IMR-90 (cell line): ENCODE measurements around the gene TK2. TPM values are rescaled to one million over a fixed set of nuclear protein-coding genes. Genes with fewer than 3 reads are reported as not detected.

Experiments used
- ATAC-seq: fragments of 200-7000 bp; cut with Tn5 transposase; 2 replicates; pipeline ENCODE4 v1.9.1; 2020; ENCODE audit warnings: low read depth, mild to moderate bottlenecking, moderate library complexity
- BruUV-seq: library from RNA; stranded (reverse); fragments of 400-500 nt; replicated peaks from 2 replicates; lab custom pipeline; 2021; lab: Mats Ljungman, UMichigan
- CTCF ChIA-PET: fragments of 300-600 bp; formaldehyde crosslinking; extraction: SDS; loops from one replicate; lab custom pipeline; 2021; ENCODE audit warnings: antibody characterized with exemption; lab: Yijun Ruan, JAX
- POLR2A ChIA-PET: fragments of 300-600 bp; sonication (Branson Sonifier 250); formaldehyde crosslinking; loops from one replicate; lab custom pipeline; 2022; ENCODE audit warnings: antibody characterized with exemption; ENCODE audit not compliant: unreplicated experiment; lab: Charles Lee
- DNase-seq: peaks from one replicate; pipeline ENCODE4 v3.0.0; 2013
- H2AFZ ChIP-seq: replicated peaks from 2 replicates; pipeline ENCODE3; 2013; ENCODE audit warnings: low read length, mild to moderate bottlenecking; ENCODE audit not compliant: poor library complexity
- H2AK5ac ChIP-seq: 2 replicates; pipeline ENCODE4 v1.6.1; 2013; ENCODE audit warnings: low read depth, low read length, inconsistent platforms
- H2AK9ac ChIP-seq: replicated peaks from 2 replicates; pipeline ENCODE3; 2013; ENCODE audit warnings: mild to moderate bottlenecking, low read depth, low read length, moderate library complexity; ENCODE audit not compliant: poor library complexity
- H2BK120ac ChIP-seq: 2 replicates; pipeline ENCODE4 v1.6.1; 2013; ENCODE audit warnings: low read depth, low read length, inconsistent platforms
- H2BK15ac ChIP-seq: 3 replicates; pipeline ENCODE4 v1.6.1; 2013; ENCODE audit warnings: low read depth, low read length, inconsistent platforms
- H2BK20ac ChIP-seq: 2 replicates; pipeline ENCODE4 v1.6.1; 2013; ENCODE audit warnings: low read depth, mild to moderate bottlenecking, inconsistent platforms, low read length, moderate library complexity
- H2BK5ac ChIP-seq: 2 replicates; pipeline ENCODE4 v1.6.1; 2013; ENCODE audit warnings: mild to moderate bottlenecking, low read depth, low read length, inconsistent platforms; ENCODE audit not compliant: poor library complexity, severe bottlenecking
- H3K14ac ChIP-seq: replicated peaks from 2 replicates; pipeline ENCODE4 v1.6.1; 2013; ENCODE audit warnings: low read depth, low read length, inconsistent platforms
- H3K18ac ChIP-seq: 2 replicates; pipeline ENCODE4 v1.6.1; 2013; ENCODE audit warnings: low read depth, low read length, control low read depth
- H3K23ac ChIP-seq: 2 replicates; pipeline ENCODE4 v1.6.1; 2013; ENCODE audit warnings: low read depth, low read length, inconsistent platforms
- H3K27ac ChIP-seq: 2 replicates; pipeline ENCODE4 v1.5.1; 2013; ENCODE audit warnings: mild to moderate bottlenecking, control low read depth, low read length; ENCODE audit not compliant: insufficient read depth
- H3K27me3 ChIP-seq: 2 replicates; pipeline ENCODE4 v1.6.1; 2013; ENCODE audit warnings: low read length; ENCODE audit not compliant: control insufficient read depth, insufficient read depth
- H3K36me3 ChIP-seq: 2 replicates; pipeline ENCODE4 v1.6.1; 2013; ENCODE audit warnings: low read length, mixed read lengths; ENCODE audit not compliant: control insufficient read depth, insufficient read depth
- H3K4ac ChIP-seq: 2 replicates; pipeline ENCODE4 v1.6.1; 2013; ENCODE audit warnings: low read depth, low read length, inconsistent platforms
- H3K4me1 ChIP-seq: 2 replicates; pipeline ENCODE4 v1.6.1; 2013; ENCODE audit warnings: low read length, mixed read lengths; ENCODE audit not compliant: control insufficient read depth, insufficient read depth
- H3K4me2 ChIP-seq: 2 replicates; pipeline ENCODE4 v1.6.1; 2013; ENCODE audit warnings: low read depth, mild to moderate bottlenecking, control low read depth, low read length, moderate library complexity
- H3K4me3 ChIP-seq: 2 replicates; pipeline ENCODE4 v1.5.1; 2013; ENCODE audit warnings: low read depth, mild to moderate bottlenecking, control low read depth, low read length, moderate library complexity; ENCODE audit not compliant: insufficient read depth
- H3K56ac ChIP-seq: 2 replicates; pipeline ENCODE4 v1.6.1; 2013; ENCODE audit warnings: low read length, inconsistent platforms; ENCODE audit not compliant: insufficient read depth; ENCODE audit errors: extremely low read depth
- H3K79me1 ChIP-seq, 2 experiments: 2 replicates each; pipeline ENCODE4 v1.6.1; 2013; ENCODE audit warnings: low read length in 2 of 2, inconsistent platforms in 1 of 2, low read depth in 1 of 2
- H3K9ac ChIP-seq: 2 replicates; pipeline ENCODE4 v1.6.1; 2013; ENCODE audit warnings: low read depth, low read length, control low read depth
- H3K9me1 ChIP-seq: 2 replicates; pipeline ENCODE4 v1.6.1; 2013; ENCODE audit warnings: low read length, inconsistent platforms; ENCODE audit not compliant: insufficient read depth
- H3K9me3 ChIP-seq: 2 replicates; pipeline ENCODE4 v1.6.1; 2013; ENCODE audit warnings: low read length; ENCODE audit not compliant: control insufficient read depth, insufficient read depth
- H4K20me1 ChIP-seq: 2 replicates; pipeline ENCODE4 v1.6.1; 2013; ENCODE audit warnings: low read length, inconsistent platforms; ENCODE audit not compliant: insufficient read depth
- H4K5ac ChIP-seq: 2 replicates; pipeline ENCODE4 v1.6.1; 2013; ENCODE audit warnings: mild to moderate bottlenecking, low read depth, low read length, control low read depth
- H4K8ac ChIP-seq, 2 experiments: 2 replicates each; pipeline ENCODE4 v1.6.1; 2013; ENCODE audit warnings: low read depth in 2 of 2, low read length in 2 of 2, control low read depth in 1 of 2, inconsistent platforms in 1 of 2
- H4K91ac ChIP-seq: 2 replicates; pipeline ENCODE4 v1.6.1; 2013; ENCODE audit warnings: low read depth, low read length, inconsistent platforms; ENCODE audit not compliant: insufficient read depth
- BHLHE40 ChIP-seq: fragments of 150-350 bp; IDR thresholded peaks from 2 replicates; pipeline ENCODE4 v1.6.1; 2016; ENCODE audit warnings: mild to moderate bottlenecking, low read depth, low read length
- MAFK ChIP-seq: IDR thresholded peaks from 2 replicates; pipeline ENCODE4 v1.6.1; 2012; ENCODE audit warnings: low read depth, low read length, improper control_type of control experiment
- NFE2L2 ChIP-seq: fragments of 150-350 bp; IDR thresholded peaks from 2 replicates; pipeline ENCODE4 v1.6.1; 2016; ENCODE audit warnings: low read depth, mild to moderate bottlenecking, low read length
- RCOR1 ChIP-seq: IDR thresholded peaks from 2 replicates; pipeline ENCODE4 v1.6.1; 2012; ENCODE audit warnings: mild to moderate bottlenecking, low read length, improper control_type of control experiment; ENCODE audit not compliant: insufficient replicate concordance
- RFX5 ChIP-seq: IDR thresholded peaks from 2 replicates; pipeline ENCODE4 v1.8.0; 2012; ENCODE audit warnings: low read depth, mild to moderate bottlenecking, low read length, moderate library complexity
- SMC3 ChIP-seq: fragments of 150-350 bp; IDR thresholded peaks from 2 replicates; pipeline ENCODE4 v1.6.1; 2016; ENCODE audit warnings: low read depth, mild to moderate bottlenecking, antibody characterized with exemption, low read length, moderate library complexity
- USF2 ChIP-seq: fragments of 150-350 bp; IDR thresholded peaks from 2 replicates; pipeline ENCODE4 v1.6.1; 2017; ENCODE audit warnings: mild to moderate bottlenecking, antibody characterized with exemption, low read length, low read depth
- WGBS, 2 experiments: methylation state at CpG; one replicate each; pipeline versions ENCODE4 v1.1.5 to v1.1.7; 2013; ENCODE audit warnings: missing lambda C conversion rate in 2 of 2; ENCODE audit not compliant: insufficient read length in 1 of 2; ENCODE audit errors: extremely low coverage in 2 of 2; 5-methylcytosine and 5-hydroxymethylcytosine counted together
- dilution Hi-C: fragments of 300-500 bp; cut with HindIII; formaldehyde crosslinking; loops from one replicate; pipeline ENCODE4 v1.14.3; 2018; ENCODE audit warnings: low sequenced_read_pairs; ENCODE audit not compliant: unreplicated experiment
- in situ Hi-C: fragments of 300-500 bp; cut with MboI; formaldehyde crosslinking; loops from 3 replicates; pipeline ENCODE4 v1.14.3; 2019; ENCODE audit warnings: low sequenced_read_pairs, inconsistent platforms, mixed read lengths
- intact Hi-C: fragments of 100-400 bp; cut with micrococcal nuclease; formaldehyde crosslinking; loops from 2 replicates; pipeline ENCODE4 v1.10.0; 2022
- polyA plus RNA-seq, 3 experiments: library from polyadenylated mRNA; depleted of rRNA; stranded (reverse); fragments of >200 nt; gene quantifications; 2 replicates each; pipeline ENCODE4 v1.2.3, GENCODE V29; 2012; ENCODE audit warnings: low replicate concordance in 1 of 3
- total RNA-seq: library from RNA; depleted of rRNA; stranded (reverse); fragments of >200 nt; gene quantifications from 2 replicates; pipeline ENCODE4 v1.2.3, GENCODE V29; 2012
- TF ChIP-seq, protein P1 (sequence below): fragments of 150-350 bp; IDR thresholded peaks from 2 replicates; pipeline ENCODE4 v1.6.1; 2016; ENCODE audit warnings: low read depth, mild to moderate bottlenecking, low read length, moderate library complexity, borderline replicate concordance

Gene TK2
- total and polyA plus RNA-seq, 2 of the 4 experiments (the other 2 are of a cell fraction): 14.7 to 16.5 TPM

GRCh38 chr16:66508248-66508913, 41.5 kb downstream of the TK2 start:
- Histone ChIP-seq H4K8ac (no peak overlapping the region), H3K9me3 (no peaks in the 10 kb centered on the region), H2BK20ac (no peak overlapping the region), H3K9ac (no peak overlapping the region), H4K20me1 (peaks cover 2% of the 10 kb centered on the region; the same call in 1 of the 2 replicates), H3K56ac (no peak overlapping the region), H2BK15ac (no peak overlapping the region), H3K14ac (no peak overlapping the region), H2AK5ac (no peak overlapping the region), H3K9me1 (peaks cover 22% of the 10 kb centered on the region), H3K27me3 (no peaks in the 10 kb centered on the region), H3K4me1 (peaks cover 19% of the 10 kb centered on the region), H3K4me3 (no peak overlapping the region), H4K5ac (no peak overlapping the region), H2AK9ac (no peak overlapping the region), H3K4me2 (no peak overlapping the region), H2BK120ac (no peak overlapping the region), H2AFZ (peak overlapping the region; percentile 13), H3K79me1 (peaks cover 0 to 10% of the 10 kb centered on the region in 2 experiments; a peak in 1 of 4 replicates), H3K27ac (no peak overlapping the region), H3K4ac (no peak overlapping the region), H3K18ac (no peak overlapping the region), H3K23ac (no peak overlapping the region), H4K91ac (no peak overlapping the region), H2BK5ac (no peak overlapping the region), H3K36me3 (peaks cover 3% of the 10 kb centered on the region; the same call in 1 of the 2 replicates)
- dilution Hi-C loops (no loop called here), intact Hi-C loops (no loop called here), in situ Hi-C loops (no loop called here)
- CTCF ChIA-PET: interaction anchor here (0.6 kb wide), 1 partner anchor 152 kb away, joined by 3 read pairs; no protein-coding TSS in a partner anchor
- whole genome bisulfite sequencing, 2 experiments: 83% methylated on average over 3 of the region's 7 CpGs; no CpG with 5 or more reads in 1 of the 2 experiments
- POLR2A ChIA-PET: no interaction called here
- ATAC-seq: no peak
- DNase-seq: no peak
- BruUV-seq: no TSS peak
- TF ChIP-seq USF2 (no peak), NFE2L2 (no peak), RCOR1 (no peak), SMC3 (no peak), MAFK (no peak), RFX5 (no peak), BHLHE40 (no peak)
- TF ChIP-seq, protein P1, sequence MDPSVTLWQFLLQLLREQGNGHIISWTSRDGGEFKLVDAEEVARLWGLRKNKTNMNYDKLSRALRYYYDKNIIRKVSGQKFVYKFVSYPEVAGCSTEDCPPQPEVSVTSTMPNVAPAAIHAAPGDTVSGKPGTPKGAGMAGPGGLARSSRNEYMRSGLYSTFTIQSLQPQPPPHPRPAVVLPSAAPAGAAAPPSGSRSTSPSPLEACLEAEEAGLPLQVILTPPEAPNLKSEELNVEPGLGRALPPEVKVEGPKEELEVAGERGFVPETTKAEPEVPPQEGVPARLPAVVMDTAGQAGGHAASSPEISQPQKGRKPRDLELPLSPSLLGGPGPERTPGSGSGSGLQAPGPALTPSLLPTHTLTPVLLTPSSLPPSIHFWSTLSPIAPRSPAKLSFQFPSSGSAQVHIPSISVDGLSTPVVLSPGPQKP: no peak
